A549 (cell line): ENCODE results near the gene DCAF6. TPM values are rescaled to one million over a fixed set of nuclear protein-coding genes. Genes with fewer than 3 reads are reported as not detected.

Experiments used
- ATAC-seq, 2 experiments: fragments of 200-7000 bp in 1 of 2; fragments of >200 bp in 1 of 2; cut with Nextera tagmentation in 1 of 2; cut with Tn5 transposase in 1 of 2; 3 replicates each; pipeline versions ENCODE4 v1.8.0 to v1.9.1; 2018 to 2020; ENCODE audit warnings: mild to moderate bottlenecking in 1 of 2, moderate library complexity in 1 of 2
- CTCF ChIA-PET: fragments of 300-600 bp; sonication (Branson Sonifier 250); formaldehyde crosslinking; extraction: SDS; loops from one replicate; lab custom pipeline; 2021; ENCODE audit warnings: antibody characterized with exemption, inconsistent platforms; lab: Yijun Ruan, JAX
- POLR2A ChIA-PET: fragments of 350-600 bp; formaldehyde crosslinking; extraction: SDS; loops from one replicate; lab custom pipeline; 2021; ENCODE audit warnings: antibody characterized with exemption, inconsistent platforms; lab: Yijun Ruan, JAX
- DNase-seq, 2 experiments: peaks; one replicate each; pipeline versions ENCODE4 v3.0.0 to v3.0.0-alpha.2; 2011 to 2016; ENCODE audit warnings: low read depth in 1 of 2, low spot score in 1 of 2
- FAIRE-seq: peaks from 2 replicates; lab custom pipeline; 2011; peaks lifted over from hg19 to GRCh38; lab: Jason Lieb, UNC
- H3K27ac ChIP-seq, 2 experiments: fragments of >200 bp; sonication (Bioruptor Twin); formaldehyde crosslinking; 3 replicates each; pipeline ENCODE4 v1.5.1; 2016 to 2017
- H3K4me1 ChIP-seq: fragments of >200 bp; sonication (Bioruptor Twin); formaldehyde crosslinking; 3 replicates; pipeline ENCODE4 v1.6.1; 2016
- H3K4me2 ChIP-seq: fragments of >200 bp; sonication (Bioruptor Twin); formaldehyde crosslinking; 3 replicates; pipeline ENCODE4 v1.6.1; 2016
- H3K4me3 ChIP-seq: fragments of >200 bp; sonication (Bioruptor Twin); formaldehyde crosslinking; 3 replicates; pipeline ENCODE4 v1.5.1; 2016
- H3K9me3 ChIP-seq: fragments of >200 bp; sonication (Bioruptor Twin); formaldehyde crosslinking; 3 replicates; pipeline ENCODE4 v1.6.1; 2016
- CBX8 ChIP-seq: fragments of 200-600 bp; sonication (generic); IDR thresholded peaks from 2 replicates; pipeline ENCODE4 v1.6.1; 2016
- EP300 ChIP-seq, 2 experiments: fragments of >200 bp; sonication (Bioruptor Twin); formaldehyde crosslinking; IDR thresholded peaks; 2 replicates in 1 of 2; 3 replicates in 1 of 2; pipeline ENCODE4 v1.6.1; 2016 to 2017
- ESRRA ChIP-seq: fragments of 150-350 bp; IDR thresholded peaks from 2 replicates; pipeline ENCODE4 v1.6.1; 2014; ENCODE audit warnings: mild to moderate bottlenecking, low read length, borderline replicate concordance
- HDAC2 ChIP-seq: fragments of 200-600 bp; sonication (generic); IDR thresholded peaks from 2 replicates; pipeline ENCODE4 v1.6.1; 2016
- HOXA7 ChIP-seq: fragments of 250-450 bp; sonication (Bioruptor Pico); IDR thresholded peaks from 2 replicates; pipeline ENCODE4 v1.5.0; 2020; ENCODE audit warnings: mild to moderate bottlenecking, moderate library complexity
- HOXB13 ChIP-seq: fragments of 250-450 bp; sonication (Bioruptor Pico); IDR thresholded peaks from 2 replicates; pipeline ENCODE4 v1.5.0; 2020; ENCODE audit warnings: low read depth, mild to moderate bottlenecking, moderate library complexity
- JUNB ChIP-seq: fragments of >200 bp; sonication (Bioruptor Twin); formaldehyde crosslinking; IDR thresholded peaks from 2 replicates; pipeline ENCODE4 v1.6.1; 2016
- KDM1A ChIP-seq: fragments of 200-600 bp; sonication (generic); IDR thresholded peaks from 2 replicates; pipeline ENCODE4 v1.6.1; 2016; ENCODE audit warnings: low read depth, mild to moderate bottlenecking
- MAZ ChIP-seq: fragments of 150-350 bp; IDR thresholded peaks from 2 replicates; pipeline ENCODE4 v1.6.1; 2014; ENCODE audit warnings: antibody characterized with exemption, low read depth, low read length, borderline replicate concordance
- MYC ChIP-seq: IDR thresholded peaks from 2 replicates; pipeline ENCODE4 v1.6.1; 2012; ENCODE audit warnings: mild to moderate bottlenecking, inconsistent platforms, low read length, improper control_type of control experiment, borderline replicate concordance
- POLR2A ChIP-seq: IDR thresholded peaks from 2 replicates; pipeline ENCODE4 v1.6.1; 2012; ENCODE audit warnings: mild to moderate bottlenecking, low read length
- RNF2 ChIP-seq: fragments of 200-600 bp; sonication (generic); IDR thresholded peaks from 2 replicates; pipeline ENCODE4 v1.6.1; 2016; ENCODE audit warnings: low read depth, mild to moderate bottlenecking, antibody characterized with exemption, moderate library complexity, borderline replicate concordance
- SMC3 ChIP-seq: fragments of >200 bp; sonication (Bioruptor Twin); formaldehyde crosslinking; IDR thresholded peaks from 3 replicates; pipeline ENCODE4 v1.6.1; 2018; ENCODE audit warnings: inconsistent platforms
- SREBF2 ChIP-seq: fragments of 450-650 bp; IDR thresholded peaks from 2 replicates; pipeline ENCODE4 v1.6.1; 2014; ENCODE audit warnings: mild to moderate bottlenecking, moderate library complexity
- ZC3H11A ChIP-seq: fragments of 450-650 bp; IDR thresholded peaks from 2 replicates; pipeline ENCODE4 v1.6.1; 2014; ENCODE audit warnings: antibody characterized with exemption, mild to moderate bottlenecking
- ZFP36 ChIP-seq: fragments of 450-650 bp; IDR thresholded peaks from 2 replicates; pipeline ENCODE4 v1.6.1; 2014; ENCODE audit warnings: borderline replicate concordance; ENCODE audit not compliant: partially characterized antibody
- WGBS: methylation state at CpG from one replicate; pipeline ENCODE4 v1.1.6; 2017; ENCODE audit errors: missing lambda C conversion rate; 5-methylcytosine and 5-hydroxymethylcytosine counted together
- polyA plus RNA-seq, 4 experiments: library from polyadenylated mRNA; depleted of rRNA in 3 of 4; stranded (reverse); fragments of >200 nt; fragmentation: RNase III in 1 of 4; extraction: RNeasy Plus Mini Kit Qiagen cat#74134 plus additional on column Dnase treatment in 1 of 4; gene quantifications; 2 replicates in 3 of 4; 3 replicates in 1 of 4; pipeline ENCODE4 v1.2.3, GENCODE V29; 2011 to 2017
- TF ChIP-seq, protein P1 (sequence below): fragments of >200 bp; sonication (Bioruptor Twin); formaldehyde crosslinking; IDR thresholded peaks from 3 replicates; pipeline ENCODE4 v1.5.1; 2016
- TF ChIP-seq, protein P2 (sequence below): IDR thresholded peaks from 2 replicates; pipeline ENCODE4 v1.6.1; 2012
- TF ChIP-seq, protein P3 (sequence below): IDR thresholded peaks from 2 replicates; pipeline ENCODE4 v1.6.1; 2012; ENCODE audit warnings: low read depth, borderline replicate concordance
- TF ChIP-seq, protein P4 (sequence below): fragments of 250-450 bp; sonication (Bioruptor Pico); IDR thresholded peaks from 2 replicates; pipeline ENCODE4 v1.5.0; 2020; ENCODE audit warnings: low read depth, mild to moderate bottlenecking, moderate library complexity
- TF ChIP-seq, protein P5 (sequence below): fragments of 200-600 bp; sonication (generic); IDR thresholded peaks from 2 replicates; pipeline ENCODE4 v1.6.1; 2016; ENCODE audit warnings: antibody characterized with exemption, mild to moderate bottlenecking, moderate library complexity
- TF ChIP-seq, protein P6 (sequence below): fragments of 250-450 bp; sonication (Bioruptor Pico); IDR thresholded peaks from 2 replicates; pipeline ENCODE4 v1.5.0; 2021; ENCODE audit warnings: mild to moderate bottlenecking, moderate library complexity, borderline replicate concordance

DCAF6 gene
- polyA plus RNA-seq, 2 of the 4 experiments (the other 2 are of a cell fraction) = 39.9 to 74.7 TPM

DNA sequence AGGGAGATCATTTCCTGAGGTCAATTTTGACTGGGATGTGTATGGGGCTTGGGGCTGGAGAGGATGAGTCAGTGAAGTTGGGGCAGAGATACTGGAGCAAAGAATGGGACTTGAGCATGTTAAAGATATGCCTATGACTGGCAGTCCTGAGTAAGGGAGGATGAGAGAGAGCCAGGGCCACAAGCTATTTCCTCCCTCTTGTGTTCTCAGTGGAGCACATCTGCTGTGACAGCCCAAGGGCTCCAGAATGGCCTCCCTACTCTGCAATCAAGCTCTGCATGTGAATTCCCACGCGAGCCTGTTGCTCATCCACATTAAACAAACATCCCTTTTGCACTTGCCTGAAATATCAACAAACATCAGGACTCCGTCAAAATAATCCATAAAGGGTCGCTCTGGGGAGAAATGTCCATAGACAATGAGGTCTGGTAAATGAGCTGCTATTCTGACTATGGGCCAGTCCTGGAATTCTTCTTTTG lies 31.8 kb upstream of the DCAF6 start (continued):
- TF ChIP-seq, protein P1, sequence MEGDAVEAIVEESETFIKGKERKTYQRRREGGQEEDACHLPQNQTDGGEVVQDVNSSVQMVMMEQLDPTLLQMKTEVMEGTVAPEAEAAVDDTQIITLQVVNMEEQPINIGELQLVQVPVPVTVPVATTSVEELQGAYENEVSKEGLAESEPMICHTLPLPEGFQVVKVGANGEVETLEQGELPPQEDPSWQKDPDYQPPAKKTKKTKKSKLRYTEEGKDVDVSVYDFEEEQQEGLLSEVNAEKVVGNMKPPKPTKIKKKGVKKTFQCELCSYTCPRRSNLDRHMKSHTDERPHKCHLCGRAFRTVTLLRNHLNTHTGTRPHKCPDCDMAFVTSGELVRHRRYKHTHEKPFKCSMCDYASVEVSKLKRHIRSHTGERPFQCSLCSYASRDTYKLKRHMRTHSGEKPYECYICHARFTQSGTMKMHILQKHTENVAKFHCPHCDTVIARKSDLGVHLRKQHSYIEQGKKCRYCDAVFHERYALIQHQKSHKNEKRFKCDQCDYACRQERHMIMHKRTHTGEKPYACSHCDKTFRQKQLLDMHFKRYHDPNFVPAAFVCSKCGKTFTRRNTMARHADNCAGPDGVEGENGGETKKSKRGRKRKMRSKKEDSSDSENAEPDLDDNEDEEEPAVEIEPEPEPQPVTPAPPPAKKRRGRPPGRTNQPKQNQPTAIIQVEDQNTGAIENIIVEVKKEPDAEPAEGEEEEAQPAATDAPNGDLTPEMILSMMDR = no peak
- TF ChIP-seq JUNB (no peak), CBX8 (no peak)

DNA sequence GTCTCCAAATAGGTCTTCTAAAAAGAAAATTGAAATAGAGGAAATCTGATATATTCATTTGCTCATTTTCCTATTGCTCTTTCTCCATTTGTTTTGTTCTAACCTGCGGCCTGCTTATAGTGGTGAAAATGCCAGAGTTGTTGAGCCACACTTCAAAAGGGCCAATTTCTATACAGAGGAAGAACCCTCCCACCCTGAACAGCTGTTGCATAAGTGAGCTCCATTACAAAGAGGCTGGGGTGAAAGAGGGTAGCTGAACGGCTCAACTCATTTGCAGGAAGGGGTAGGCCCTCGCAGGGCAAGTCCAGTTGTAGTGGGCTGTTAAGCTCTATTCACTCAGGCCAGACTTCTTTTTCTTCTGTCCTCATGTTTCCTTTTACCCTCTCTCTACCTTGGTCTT lies 31.3 kb upstream of the DCAF6 start:
- DNase-seq (no peak), FAIRE-seq (no peak), ATAC-seq (no peak; a peak in 1 of 6 replicates)
- no peak for TF ChIP-seq RNF2
- TF ChIP-seq, protein P1 = no peak
- no peaks in the 10 kb centered on the region for H3K9me3 ChIP-seq
- ChIA-PET POLR2A (no interaction called here), CTCF (interaction anchor here (1.6 kb wide), 1 partner anchor 10 kb away, joined by 4 read pairs; no protein-coding TSS in a partner anchor)
- WGBS = 92% methylated on average over 3 of the region's 3 CpGs
- H3K4me1 ChIP-seq = peaks cover 9% of the 10 kb centered on the region; the same call in 2 of the 3 replicates
- no peak overlapping the region for H3K4me3 ChIP-seq
- H3K4me2 ChIP-seq = no peak overlapping the region
- no peak overlapping the region for H3K27ac ChIP-seq

DNA sequence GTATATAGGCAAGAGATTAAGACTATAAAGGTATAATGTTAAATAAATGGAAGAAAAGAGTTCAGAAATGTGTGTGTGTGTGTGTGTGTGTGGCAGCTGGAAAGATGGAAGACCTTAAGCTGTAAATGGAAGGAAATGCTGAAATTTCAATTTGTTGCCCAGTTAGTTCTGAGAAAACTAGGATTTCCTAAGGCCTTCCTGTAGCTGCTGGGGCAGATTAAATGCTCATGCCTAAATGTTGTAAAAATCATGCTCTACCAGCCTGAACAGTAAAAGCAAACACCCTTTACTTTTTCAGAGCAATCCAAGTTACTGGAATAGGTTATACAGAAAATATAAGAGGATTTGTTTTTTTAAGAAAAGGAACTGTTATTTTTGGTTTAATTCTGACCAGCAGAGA lies 30.8 kb upstream of the DCAF6 start:
- Histone ChIP-seq H3K9me3 (no peaks in the 10 kb centered on the region), H3K4me2 (no peak overlapping the region), H3K4me1 (peaks cover 9% of the 10 kb centered on the region; the same call in 2 of the 3 replicates), H3K4me3 (no peak overlapping the region), H3K27ac (no peak overlapping the region)
- ChIA-PET CTCF (no interaction called here), POLR2A (no interaction called here)
- TF ChIP-seq, protein P2, sequence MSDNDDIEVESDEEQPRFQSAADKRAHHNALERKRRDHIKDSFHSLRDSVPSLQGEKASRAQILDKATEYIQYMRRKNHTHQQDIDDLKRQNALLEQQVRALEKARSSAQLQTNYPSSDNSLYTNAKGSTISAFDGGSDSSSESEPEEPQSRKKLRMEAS = no peak
- TF ChIP-seq, protein P3, sequence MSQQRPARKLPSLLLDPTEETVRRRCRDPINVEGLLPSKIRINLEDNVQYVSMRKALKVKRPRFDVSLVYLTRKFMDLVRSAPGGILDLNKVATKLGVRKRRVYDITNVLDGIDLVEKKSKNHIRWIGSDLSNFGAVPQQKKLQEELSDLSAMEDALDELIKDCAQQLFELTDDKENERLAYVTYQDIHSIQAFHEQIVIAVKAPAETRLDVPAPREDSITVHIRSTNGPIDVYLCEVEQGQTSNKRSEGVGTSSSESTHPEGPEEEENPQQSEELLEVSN = no peak
- TF ChIP-seq, protein P4, sequence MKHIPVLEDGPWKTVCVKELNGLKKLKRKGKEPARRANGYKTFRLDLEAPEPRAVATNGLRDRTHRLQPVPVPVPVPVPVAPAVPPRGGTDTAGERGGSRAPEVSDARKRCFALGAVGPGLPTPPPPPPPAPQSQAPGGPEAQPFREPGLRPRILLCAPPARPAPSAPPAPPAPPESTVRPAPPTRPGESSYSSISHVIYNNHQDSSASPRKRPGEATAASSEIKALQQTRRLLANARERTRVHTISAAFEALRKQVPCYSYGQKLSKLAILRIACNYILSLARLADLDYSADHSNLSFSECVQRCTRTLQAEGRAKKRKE (CRISPR knock-in tag) = no peak
- TF ChIP-seq EP300 (IDR thresholded peaks at IDR 0.05) = no peak
- TF ChIP-seq SMC3 = no peak
- TF ChIP-seq, protein P5, sequence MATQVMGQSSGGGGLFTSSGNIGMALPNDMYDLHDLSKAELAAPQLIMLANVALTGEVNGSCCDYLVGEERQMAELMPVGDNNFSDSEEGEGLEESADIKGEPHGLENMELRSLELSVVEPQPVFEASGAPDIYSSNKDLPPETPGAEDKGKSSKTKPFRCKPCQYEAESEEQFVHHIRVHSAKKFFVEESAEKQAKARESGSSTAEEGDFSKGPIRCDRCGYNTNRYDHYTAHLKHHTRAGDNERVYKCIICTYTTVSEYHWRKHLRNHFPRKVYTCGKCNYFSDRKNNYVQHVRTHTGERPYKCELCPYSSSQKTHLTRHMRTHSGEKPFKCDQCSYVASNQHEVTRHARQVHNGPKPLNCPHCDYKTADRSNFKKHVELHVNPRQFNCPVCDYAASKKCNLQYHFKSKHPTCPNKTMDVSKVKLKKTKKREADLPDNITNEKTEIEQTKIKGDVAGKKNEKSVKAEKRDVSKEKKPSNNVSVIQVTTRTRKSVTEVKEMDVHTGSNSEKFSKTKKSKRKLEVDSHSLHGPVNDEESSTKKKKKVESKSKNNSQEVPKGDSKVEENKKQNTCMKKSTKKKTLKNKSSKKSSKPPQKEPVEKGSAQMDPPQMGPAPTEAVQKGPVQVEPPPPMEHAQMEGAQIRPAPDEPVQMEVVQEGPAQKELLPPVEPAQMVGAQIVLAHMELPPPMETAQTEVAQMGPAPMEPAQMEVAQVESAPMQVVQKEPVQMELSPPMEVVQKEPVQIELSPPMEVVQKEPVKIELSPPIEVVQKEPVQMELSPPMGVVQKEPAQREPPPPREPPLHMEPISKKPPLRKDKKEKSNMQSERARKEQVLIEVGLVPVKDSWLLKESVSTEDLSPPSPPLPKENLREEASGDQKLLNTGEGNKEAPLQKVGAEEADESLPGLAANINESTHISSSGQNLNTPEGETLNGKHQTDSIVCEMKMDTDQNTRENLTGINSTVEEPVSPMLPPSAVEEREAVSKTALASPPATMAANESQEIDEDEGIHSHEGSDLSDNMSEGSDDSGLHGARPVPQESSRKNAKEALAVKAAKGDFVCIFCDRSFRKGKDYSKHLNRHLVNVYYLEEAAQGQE = no peak
- TF ChIP-seq ESRRA = no peak
- no peak for TF ChIP-seq POLR2A
- no peak for TF ChIP-seq ZC3H11A
- TF ChIP-seq CBX8 = no peak
- TF ChIP-seq, protein P6, sequence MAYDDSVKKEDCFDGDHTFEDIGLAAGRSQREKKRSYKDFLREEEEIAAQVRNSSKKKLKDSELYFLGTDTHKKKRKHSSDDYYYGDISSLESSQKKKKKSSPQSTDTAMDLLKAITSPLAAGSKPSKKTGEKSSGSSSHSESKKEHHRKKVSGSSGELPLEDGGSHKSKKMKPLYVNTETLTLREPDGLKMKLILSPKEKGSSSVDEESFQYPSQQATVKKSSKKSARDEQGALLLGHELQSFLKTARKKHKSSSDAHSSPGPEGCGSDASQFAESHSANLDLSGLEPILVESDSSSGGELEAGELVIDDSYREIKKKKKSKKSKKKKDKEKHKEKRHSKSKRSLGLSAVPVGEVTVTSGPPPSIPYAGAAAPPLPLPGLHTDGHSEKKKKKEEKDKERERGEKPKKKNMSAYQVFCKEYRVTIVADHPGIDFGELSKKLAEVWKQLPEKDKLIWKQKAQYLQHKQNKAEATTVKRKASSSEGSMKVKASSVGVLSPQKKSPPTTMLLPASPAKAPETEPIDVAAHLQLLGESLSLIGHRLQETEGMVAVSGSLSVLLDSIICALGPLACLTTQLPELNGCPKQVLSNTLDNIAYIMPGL (CRISPR knock-in tag) = no peak
- TF ChIP-seq SREBF2 = no peak
- no peak for TF ChIP-seq MAZ
- TF ChIP-seq HOXB13 = no peak
- no peak for TF ChIP-seq ZFP36
- no peak for TF ChIP-seq KDM1A
- no peak for TF ChIP-seq MYC
- TF ChIP-seq HDAC2 = no peak
- no peak for TF ChIP-seq HOXA7 (CRISPR knock-in tag)
- DNase-seq (no peak), FAIRE-seq (no peak), ATAC-seq (no peak)
